HEK293 (cell line): Measurements from ENCODE around the gene ZFAND2B.
A peak's percentile ranks its signal among the peaks of the same experiment; 100 is the strongest.

Experiments
- CTCF ChIA-PET: fragments of 350-600 bp; formaldehyde crosslinking; extraction: SDS; loops from one replicate; lab custom pipeline; 2021; ENCODE audit warnings: antibody characterized with exemption; lab: Yijun Ruan, JAX
- POLR2A ChIA-PET: fragments of 300-600 bp; formaldehyde crosslinking; extraction: SDS; loops from one replicate; lab custom pipeline; 2020; ENCODE audit warnings: antibody characterized with exemption, inconsistent platforms; lab: Yijun Ruan, JAX
- H3K27ac ChIP-seq: fragments of 200-500 bp; sonication (Bioruptor generic); 2 replicates; pipeline ENCODE4 v1.5.1; 2014; ENCODE audit warnings: low read depth, low read length, control low read depth, inconsistent platforms; ENCODE audit errors: extremely low read depth
- H3K36me3 ChIP-seq, 2 experiments: fragments of 200-500 bp in 1 of 2; sonication (Bioruptor generic) in 1 of 2; 1 replicate in 1 of 2; 2 replicates in 1 of 2; pipeline ENCODE4 v1.5.1; 2014 to 2017; ENCODE audit warnings: inconsistent platforms in 2 of 2, low read length in 2 of 2; ENCODE audit not compliant: control insufficient read depth in 2 of 2, insufficient read depth in 1 of 2
- H3K4me1 ChIP-seq: fragments of 200-500 bp; sonication (Bioruptor generic); 2 replicates; pipeline ENCODE4 v1.5.1; 2014; ENCODE audit warnings: mild to moderate bottlenecking, low read length, inconsistent platforms; ENCODE audit not compliant: control insufficient read depth, insufficient read depth
- H3K4me3 ChIP-seq: 2 replicates; pipeline ENCODE4 v1.5.1; 2011; ENCODE audit warnings: low read depth, mild to moderate bottlenecking, control low read depth, low read length, moderate library complexity
- H3K9me3 ChIP-seq: fragments of 200-500 bp; sonication (Bioruptor generic); 2 replicates; pipeline ENCODE4 v1.5.1; 2014; ENCODE audit warnings: low read depth, low read length, inconsistent platforms; ENCODE audit not compliant: control insufficient read depth, insufficient read depth
- BCL11A ChIP-seq: fragments of 450-650 bp; formaldehyde crosslinking; IDR thresholded peaks from 2 replicates; pipeline ENCODE4 v1.5.1; 2016; ENCODE audit warnings: low read depth, missing biosample characterization, missing genetic modification characterization
- EGR2 ChIP-seq: fragments of 450-650 bp; formaldehyde crosslinking; IDR thresholded peaks from 2 replicates; pipeline ENCODE4 v1.5.1; 2016; ENCODE audit warnings: low read depth, missing biosample characterization, missing genetic modification characterization
- GLIS2 ChIP-seq: fragments of 450-650 bp; formaldehyde crosslinking; IDR thresholded peaks from 2 replicates; pipeline ENCODE4 v1.5.1; 2016; ENCODE audit warnings: missing biosample characterization, missing genetic modification characterization
- KLF1 ChIP-seq: fragments of 450-650 bp; formaldehyde crosslinking; IDR thresholded peaks from 2 replicates; pipeline ENCODE4 v1.5.1; 2016; ENCODE audit warnings: missing biosample characterization, missing genetic modification characterization
- KLF10 ChIP-seq: fragments of 450-650 bp; IDR thresholded peaks from 2 replicates; pipeline ENCODE4 v1.5.1; 2018; ENCODE audit warnings: missing biosample characterization, mild to moderate bottlenecking, missing genetic modification characterization
- KLF16 ChIP-seq: fragments of 450-650 bp; formaldehyde crosslinking; IDR thresholded peaks from 2 replicates; pipeline ENCODE4 v1.5.1; 2017; ENCODE audit warnings: missing biosample characterization, missing genetic modification characterization
- KLF9 ChIP-seq: fragments of 450-650 bp; formaldehyde crosslinking; IDR thresholded peaks from 2 replicates; pipeline ENCODE4 v1.5.1; 2016; ENCODE audit warnings: missing biosample characterization, missing genetic modification characterization, low read depth
- OVOL3 ChIP-seq: fragments of 450-650 bp; formaldehyde crosslinking; IDR thresholded peaks from 2 replicates; pipeline ENCODE4 v1.5.1; 2016; ENCODE audit warnings: missing biosample characterization, missing genetic modification characterization
- SP3 ChIP-seq: fragments of 450-650 bp; formaldehyde crosslinking; IDR thresholded peaks from 2 replicates; pipeline ENCODE4 v1.5.1; 2016; ENCODE audit warnings: missing biosample characterization, missing genetic modification characterization
- SP7 ChIP-seq: fragments of 450-650 bp; formaldehyde crosslinking; IDR thresholded peaks from 2 replicates; pipeline ENCODE4 v1.5.1; 2016; ENCODE audit warnings: missing biosample characterization, missing genetic modification characterization
- ZBTB48 ChIP-seq: fragments of 450-650 bp; formaldehyde crosslinking; IDR thresholded peaks from 2 replicates; pipeline ENCODE4 v1.5.1; 2016; ENCODE audit warnings: missing biosample characterization, missing genetic modification characterization
- ZBTB8A ChIP-seq: fragments of 450-650 bp; formaldehyde crosslinking; IDR thresholded peaks from 2 replicates; pipeline ENCODE4 v1.5.1; 2016; ENCODE audit warnings: missing biosample characterization, missing genetic modification characterization
- ZIC2 ChIP-seq: fragments of 450-650 bp; formaldehyde crosslinking; IDR thresholded peaks from 2 replicates; pipeline ENCODE4 v1.5.1; 2016; ENCODE audit warnings: missing biosample characterization, missing genetic modification characterization
- ZNF112 ChIP-seq: fragments of 450-650 bp; formaldehyde crosslinking; IDR thresholded peaks from 2 replicates; pipeline ENCODE4 v1.5.0; 2017; ENCODE audit warnings: missing biosample characterization, missing genetic modification characterization
- ZNF138 ChIP-seq: fragments of 450-650 bp; formaldehyde crosslinking; IDR thresholded peaks from 2 replicates; pipeline ENCODE4 v1.5.1; 2016; ENCODE audit warnings: missing biosample characterization, missing genetic modification characterization, borderline replicate concordance
- ZNF366 ChIP-seq: fragments of 450-650 bp; formaldehyde crosslinking; conservative IDR thresholded peaks from 2 replicates; pipeline ENCODE4 v1.5.1; 2016; ENCODE audit warnings: missing biosample characterization, missing genetic modification characterization
- ZNF501 ChIP-seq: fragments of 450-650 bp; formaldehyde crosslinking; IDR thresholded peaks from 2 replicates; pipeline ENCODE4 v1.5.1; 2016; ENCODE audit warnings: missing biosample characterization, missing genetic modification characterization
- ZNF555 ChIP-seq: fragments of 450-650 bp; formaldehyde crosslinking; conservative IDR thresholded peaks from 2 replicates; pipeline ENCODE4 v1.5.1; 2017; ENCODE audit warnings: missing biosample characterization, mild to moderate bottlenecking, missing genetic modification characterization, inconsistent platforms
- ZNF561 ChIP-seq: fragments of 450-650 bp; IDR thresholded peaks from 2 replicates; pipeline ENCODE4 v1.5.1; 2018; ENCODE audit warnings: missing biosample characterization, missing genetic modification characterization, borderline replicate concordance
- ZNF621 ChIP-seq: fragments of 450-650 bp; formaldehyde crosslinking; IDR thresholded peaks from 2 replicates; pipeline ENCODE4 v1.5.1; 2017; ENCODE audit warnings: missing biosample characterization, missing genetic modification characterization
- ZNF701 ChIP-seq: fragments of 450-650 bp; formaldehyde crosslinking; IDR thresholded peaks from 2 replicates; pipeline ENCODE4 v1.5.1; 2016; ENCODE audit warnings: missing biosample characterization, missing genetic modification characterization
- TF ChIP-seq, protein P1 (sequence below): fragments of 450-650 bp; formaldehyde crosslinking; IDR thresholded peaks from 2 replicates; pipeline ENCODE4 v1.5.1; 2016; ENCODE audit warnings: missing biosample characterization, missing genetic modification characterization, low read depth
- TF ChIP-seq, protein P2 (sequence below): fragments of 450-650 bp; formaldehyde crosslinking; IDR thresholded peaks from 2 replicates; pipeline ENCODE4 v1.5.1; 2016; ENCODE audit warnings: missing biosample characterization, missing genetic modification characterization
- TF ChIP-seq, protein P3 (sequence below): fragments of 450-650 bp; formaldehyde crosslinking; IDR thresholded peaks from 2 replicates; pipeline ENCODE4 v1.5.1; 2017; ENCODE audit warnings: missing biosample characterization, missing genetic modification characterization
- TF ChIP-seq, protein P4 (sequence below): fragments of 450-650 bp; formaldehyde crosslinking; IDR thresholded peaks from 2 replicates; pipeline ENCODE4 v1.5.1; 2017; ENCODE audit warnings: missing biosample characterization, missing genetic modification characterization
- TF ChIP-seq, protein P5 (sequence below): fragments of 450-650 bp; formaldehyde crosslinking; optimal IDR thresholded peaks from 2 replicates; pipeline ENCODE3; 2016; ENCODE audit warnings: missing biosample characterization, mild to moderate bottlenecking, missing genetic modification characterization

The ZFAND2B gene

DNA sequence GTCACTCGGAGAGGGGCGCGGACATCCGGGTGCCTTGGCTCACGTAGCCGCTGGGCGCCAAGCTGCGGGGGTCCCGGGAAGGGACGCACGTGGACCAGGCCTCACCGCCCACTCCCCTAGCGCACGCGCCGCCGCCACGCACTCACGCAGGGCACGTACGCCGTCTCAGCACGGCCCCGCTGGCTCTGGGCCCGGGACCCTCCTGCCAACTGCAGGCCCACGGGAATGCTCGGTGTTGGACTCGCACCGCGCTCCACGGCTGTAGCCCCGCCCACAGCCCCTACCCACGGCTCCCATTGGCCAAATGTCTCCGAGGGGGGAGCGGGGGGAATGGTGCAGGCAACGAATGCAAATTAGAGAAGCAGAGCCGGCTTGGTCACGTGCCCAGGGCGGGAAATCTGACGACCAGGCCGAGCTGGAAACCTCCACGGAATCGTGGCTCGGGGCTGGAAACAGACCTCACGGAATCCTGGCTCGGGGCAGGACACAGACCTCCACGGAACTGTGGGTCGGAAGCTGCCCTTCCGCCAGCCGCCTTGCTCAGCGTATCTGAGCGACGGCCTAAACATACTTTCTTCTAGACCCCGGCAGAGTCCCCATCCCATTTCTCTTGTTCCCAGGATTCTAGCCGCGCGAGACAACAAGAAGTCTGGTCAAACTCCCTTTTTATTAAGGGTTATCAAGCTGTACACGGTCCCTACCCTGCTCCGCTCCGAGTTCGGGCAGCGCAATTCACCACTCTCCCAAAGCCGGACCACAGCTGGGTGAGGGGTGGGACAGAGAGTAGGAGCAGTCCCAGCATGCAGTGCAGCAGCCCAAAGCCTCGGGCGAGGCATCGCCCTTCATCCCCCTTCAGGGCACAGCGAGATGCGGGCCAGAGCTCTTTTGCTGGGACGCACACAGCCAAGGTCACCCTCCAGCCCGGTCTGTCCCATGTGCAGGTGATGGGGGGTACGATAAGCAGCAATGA is 12.4 kb downstream of the ZFAND2B start, which contains the start of gene ABCB6:
Gene ABCB6 (minus strand): TSS at position 227 of the 970 bp plus-strand sequence. CDS start 285 bp downstream, outside the sequence.
- ChIA-PET CTCF (interaction anchor here (0.6 to 2.6 kb wide), 5 partner anchors 13 to 80 kb away, joined by 3 to 9 read pairs (median 3); no protein-coding TSS in a partner anchor), POLR2A (interaction anchor here (0.6 to 6.2 kb wide), 11 partner anchors 8 to 60 kb away, joined by 3 to 42 read pairs (median 7); partner anchors contain the start of genes ANKZF1, ATG9A, CNPPD1 and DNAJB2)
- no peaks in the 10 kb centered on the region for H3K9me3 ChIP-seq
- H3K36me3 ChIP-seq, result peaks cover 3 to 76% of the 10 kb centered on the region in 2 experiments; a peak in 2 of 3 replicates
- H3K27ac ChIP-seq, result peak within 1 kb of the TSS; percentile 80
- H3K4me1 ChIP-seq, result no peaks in the 10 kb centered on the region
- H3K4me3 ChIP-seq, result peak within 1 kb of the TSS; percentile 27
- TF ChIP-seq ZBTB48 (tag by site-specific recombination) (peak; percentile 3), KLF1 (peak; percentile 31; the same call in 1 of the 2 replicates), KLF16 (tag by site-specific recombination) (peak; percentile 66; the same call in 1 of the 2 replicates), ZIC2 (tag by site-specific recombination) (peak; percentile 53), OVOL3 (no peak), SP3 (tag by site-specific recombination) (peak; percentile 45), GLIS2 (tag by site-specific recombination) (peak; percentile 35; the same call in 1 of the 2 replicates), ZNF701 (tag by site-specific recombination) (no peak), ZNF366 (tag by site-specific recombination) (0 out of 2 replicates have a peak, but pooled peaks have one; percentile 28), BCL11A (tag by site-specific recombination) (no peak), ZNF621 (tag by site-specific recombination) (no peak), ZNF555 (no peak), ZNF501 (tag by site-specific recombination) (peak; percentile 74; the same call in 1 of the 2 replicates), KLF9 (tag by site-specific recombination) (peak; percentile 52; the same call in 1 of the 2 replicates), ZNF561 (0 out of 2 replicates have a peak, but pooled peaks have one; percentile 50), EGR2 (tag by site-specific recombination) (0 out of 2 replicates have a peak, but pooled peaks have one; percentile 21), SP7 (0 out of 2 replicates have a peak, but pooled peaks have one; percentile 11), ZNF138 (no peak), ZBTB8A (tag by site-specific recombination) (peak; percentile 38), KLF10 (tag by site-specific recombination) (peak; percentile 66), ZNF112 (no peak)
- TF ChIP-seq, protein P1, sequence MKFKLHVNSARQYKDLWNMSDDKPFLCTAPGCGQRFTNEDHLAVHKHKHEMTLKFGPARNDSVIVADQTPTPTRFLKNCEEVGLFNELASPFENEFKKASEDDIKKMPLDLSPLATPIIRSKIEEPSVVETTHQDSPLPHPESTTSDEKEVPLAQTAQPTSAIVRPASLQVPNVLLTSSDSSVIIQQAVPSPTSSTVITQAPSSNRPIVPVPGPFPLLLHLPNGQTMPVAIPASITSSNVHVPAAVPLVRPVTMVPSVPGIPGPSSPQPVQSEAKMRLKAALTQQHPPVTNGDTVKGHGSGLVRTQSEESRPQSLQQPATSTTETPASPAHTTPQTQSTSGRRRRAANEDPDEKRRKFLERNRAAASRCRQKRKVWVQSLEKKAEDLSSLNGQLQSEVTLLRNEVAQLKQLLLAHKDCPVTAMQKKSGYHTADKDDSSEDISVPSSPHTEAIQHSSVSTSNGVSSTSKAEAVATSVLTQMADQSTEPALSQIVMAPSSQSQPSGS (tag by site-specific recombination), result no peak
- TF ChIP-seq, protein P2, sequence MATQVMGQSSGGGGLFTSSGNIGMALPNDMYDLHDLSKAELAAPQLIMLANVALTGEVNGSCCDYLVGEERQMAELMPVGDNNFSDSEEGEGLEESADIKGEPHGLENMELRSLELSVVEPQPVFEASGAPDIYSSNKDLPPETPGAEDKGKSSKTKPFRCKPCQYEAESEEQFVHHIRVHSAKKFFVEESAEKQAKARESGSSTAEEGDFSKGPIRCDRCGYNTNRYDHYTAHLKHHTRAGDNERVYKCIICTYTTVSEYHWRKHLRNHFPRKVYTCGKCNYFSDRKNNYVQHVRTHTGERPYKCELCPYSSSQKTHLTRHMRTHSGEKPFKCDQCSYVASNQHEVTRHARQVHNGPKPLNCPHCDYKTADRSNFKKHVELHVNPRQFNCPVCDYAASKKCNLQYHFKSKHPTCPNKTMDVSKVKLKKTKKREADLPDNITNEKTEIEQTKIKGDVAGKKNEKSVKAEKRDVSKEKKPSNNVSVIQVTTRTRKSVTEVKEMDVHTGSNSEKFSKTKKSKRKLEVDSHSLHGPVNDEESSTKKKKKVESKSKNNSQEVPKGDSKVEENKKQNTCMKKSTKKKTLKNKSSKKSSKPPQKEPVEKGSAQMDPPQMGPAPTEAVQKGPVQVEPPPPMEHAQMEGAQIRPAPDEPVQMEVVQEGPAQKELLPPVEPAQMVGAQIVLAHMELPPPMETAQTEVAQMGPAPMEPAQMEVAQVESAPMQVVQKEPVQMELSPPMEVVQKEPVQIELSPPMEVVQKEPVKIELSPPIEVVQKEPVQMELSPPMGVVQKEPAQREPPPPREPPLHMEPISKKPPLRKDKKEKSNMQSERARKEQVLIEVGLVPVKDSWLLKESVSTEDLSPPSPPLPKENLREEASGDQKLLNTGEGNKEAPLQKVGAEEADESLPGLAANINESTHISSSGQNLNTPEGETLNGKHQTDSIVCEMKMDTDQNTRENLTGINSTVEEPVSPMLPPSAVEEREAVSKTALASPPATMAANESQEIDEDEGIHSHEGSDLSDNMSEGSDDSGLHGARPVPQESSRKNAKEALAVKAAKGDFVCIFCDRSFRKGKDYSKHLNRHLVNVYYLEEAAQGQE, result peak; percentile 10
- TF ChIP-seq, protein P3, sequence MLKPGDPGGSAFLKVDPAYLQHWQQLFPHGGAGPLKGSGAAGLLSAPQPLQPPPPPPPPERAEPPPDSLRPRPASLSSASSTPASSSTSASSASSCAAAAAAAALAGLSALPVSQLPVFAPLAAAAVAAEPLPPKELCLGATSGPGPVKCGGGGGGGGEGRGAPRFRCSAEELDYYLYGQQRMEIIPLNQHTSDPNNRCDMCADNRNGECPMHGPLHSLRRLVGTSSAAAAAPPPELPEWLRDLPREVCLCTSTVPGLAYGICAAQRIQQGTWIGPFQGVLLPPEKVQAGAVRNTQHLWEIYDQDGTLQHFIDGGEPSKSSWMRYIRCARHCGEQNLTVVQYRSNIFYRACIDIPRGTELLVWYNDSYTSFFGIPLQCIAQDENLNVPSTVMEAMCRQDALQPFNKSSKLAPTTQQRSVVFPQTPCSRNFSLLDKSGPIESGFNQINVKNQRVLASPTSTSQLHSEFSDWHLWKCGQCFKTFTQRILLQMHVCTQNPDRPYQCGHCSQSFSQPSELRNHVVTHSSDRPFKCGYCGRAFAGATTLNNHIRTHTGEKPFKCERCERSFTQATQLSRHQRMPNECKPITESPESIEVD (tag by site-specific recombination), result no peak
- TF ChIP-seq, protein P4, sequence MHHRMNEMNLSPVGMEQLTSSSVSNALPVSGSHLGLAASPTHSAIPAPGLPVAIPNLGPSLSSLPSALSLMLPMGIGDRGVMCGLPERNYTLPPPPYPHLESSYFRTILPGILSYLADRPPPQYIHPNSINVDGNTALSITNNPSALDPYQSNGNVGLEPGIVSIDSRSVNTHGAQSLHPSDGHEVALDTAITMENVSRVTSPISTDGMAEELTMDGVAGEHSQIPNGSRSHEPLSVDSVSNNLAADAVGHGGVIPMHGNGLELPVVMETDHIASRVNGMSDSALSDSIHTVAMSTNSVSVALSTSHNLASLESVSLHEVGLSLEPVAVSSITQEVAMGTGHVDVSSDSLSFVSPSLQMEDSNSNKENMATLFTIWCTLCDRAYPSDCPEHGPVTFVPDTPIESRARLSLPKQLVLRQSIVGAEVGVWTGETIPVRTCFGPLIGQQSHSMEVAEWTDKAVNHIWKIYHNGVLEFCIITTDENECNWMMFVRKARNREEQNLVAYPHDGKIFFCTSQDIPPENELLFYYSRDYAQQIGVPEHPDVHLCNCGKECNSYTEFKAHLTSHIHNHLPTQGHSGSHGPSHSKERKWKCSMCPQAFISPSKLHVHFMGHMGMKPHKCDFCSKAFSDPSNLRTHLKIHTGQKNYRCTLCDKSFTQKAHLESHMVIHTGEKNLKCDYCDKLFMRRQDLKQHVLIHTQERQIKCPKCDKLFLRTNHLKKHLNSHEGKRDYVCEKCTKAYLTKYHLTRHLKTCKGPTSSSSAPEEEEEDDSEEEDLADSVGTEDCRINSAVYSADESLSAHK (tag by site-specific recombination), result peak; percentile 94
- TF ChIP-seq, protein P5, sequence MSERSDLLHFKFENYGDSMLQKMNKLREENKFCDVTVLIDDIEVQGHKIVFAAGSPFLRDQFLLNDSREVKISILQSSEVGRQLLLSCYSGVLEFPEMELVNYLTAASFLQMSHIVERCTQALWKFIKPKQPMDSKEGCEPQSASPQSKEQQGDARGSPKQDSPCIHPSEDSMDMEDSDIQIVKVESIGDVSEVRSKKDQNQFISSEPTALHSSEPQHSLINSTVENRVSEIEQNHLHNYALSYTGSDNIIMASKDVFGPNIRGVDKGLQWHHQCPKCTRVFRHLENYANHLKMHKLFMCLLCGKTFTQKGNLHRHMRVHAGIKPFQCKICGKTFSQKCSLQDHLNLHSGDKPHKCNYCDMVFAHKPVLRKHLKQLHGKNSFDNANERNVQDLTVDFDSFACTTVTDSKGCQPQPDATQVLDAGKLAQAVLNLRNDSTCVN (tag by site-specific recombination), result peak; percentile 82
